Sigmoid colon (tissue), 4 donors: Measurements from ENCODE around the gene WFS1.

Source experiments
- CTCF ChIP-seq, 4 experiments: fragments of 450-650 bp in 3 of 4; fragments of 200-600 bp in 1 of 4; IDR thresholded peaks; one replicate each; pipeline ENCODE4 v1.5.1; 2016 to 2019; ENCODE audit warnings: antibody characterized with exemption in 4 of 4, mild to moderate bottlenecking in 3 of 4, moderate library complexity in 2 of 4
- POLR2A ChIP-seq, 2 donors: fragments of 450-650 bp; IDR thresholded peaks; one replicate each; pipeline ENCODE4 v1.6.1; 2016; ENCODE audit warnings: antibody characterized with exemption in 2 of 2, mild to moderate bottlenecking in 2 of 2, moderate library complexity in 2 of 2
- POLR2AphosphoS5 ChIP-seq, 4 donors: sonication (generic); formaldehyde crosslinking; IDR thresholded peaks; one replicate each; pipeline ENCODE4 v1.6.1; 2017; ENCODE audit warnings: antibody characterized with exemption in 4 of 4

- TF ChIP-seq CTCF (IDR thresholded peaks at IDR 0.05) = no peak
- no peak for TF ChIP-seq POLR2AphosphoS5 (IDR thresholded peaks at IDR 0.05)
- TF ChIP-seq POLR2A (IDR thresholded peaks at IDR 0.05) = no peak
These were observed 7.6 kb downstream of the WFS1 start for GRCh38 chr4:6277139-6277802.
